ENCODE data around the gene RPS26. TPM values are rescaled to one million over a fixed set of nuclear protein-coding genes. Genes with fewer than 3 reads are reported as not detected.

The RPS26 gene
- total and polyA plus RNA-seq, 2 of the 13 experiments (the other 11 are each of a cell fraction or from before 2014, with no cell fraction given): 150 to 421 TPM

GRCh38 chr12:56078931-56079722 is 37.4 kb downstream of the RPS26 start (continued):
- no peak for TF ChIP-seq MBD4 (IDR thresholded peaks at IDR 0.05; ENCODE audit: borderline replicate concordance, low read length)
- no peak; the same call in 1 of the 2 replicates for TF ChIP-seq ZNF503 (CRISPR knock-in tag; IDR thresholded peaks at IDR 0.05)
- TF ChIP-seq RARA (CRISPR knock-in tag; IDR thresholded peaks at IDR 0.05): 0 out of 2 replicates have a peak, but pooled peaks have one; percentile 11
- 0 out of 2 replicates have a peak, but pooled peaks have one; percentile 36 for TF ChIP-seq ZNF335 (CRISPR knock-in tag; IDR thresholded peaks at IDR 0.05)
- peak; percentile 16; the same call in 1 of the 2 replicates for TF ChIP-seq ZMAT3 (CRISPR knock-in tag; conservative IDR thresholded peaks at IDR 0.05)
- no peak; the same call in 1 of the 2 replicates for TF ChIP-seq DR1 (CRISPR knock-in tag; IDR thresholded peaks at IDR 0.05)
- peak; percentile 61; the same call in 1 of the 2 replicates for TF ChIP-seq MTF2 (CRISPR knock-in tag; IDR thresholded peaks at IDR 0.05; ENCODE audit: borderline replicate concordance)
- no peak for TF ChIP-seq ZNF234 (CRISPR knock-in tag; conservative IDR thresholded peaks at IDR 0.05)
- TF ChIP-seq ZNF780A (CRISPR knock-in tag; IDR thresholded peaks at IDR 0.05): no peak
- no peak for TF ChIP-seq MAX (IDR thresholded peaks at IDR 0.05)
- TF ChIP-seq HOXD1 (CRISPR knock-in tag; IDR thresholded peaks at IDR 0.05): 0 out of 2 replicates have a peak, but pooled peaks have one; percentile 51
- TF ChIP-seq TMF1 (CRISPR knock-in tag; IDR thresholded peaks at IDR 0.05; ENCODE audit: low read depth): no peak
- peak; percentile 52; the same call in 1 of the 2 replicates for TF ChIP-seq MYPOP (CRISPR knock-in tag; IDR thresholded peaks at IDR 0.05)
- TF ChIP-seq SOX6 (IDR thresholded peaks at IDR 0.05): no peak
- TF ChIP-seq SOX6 (CRISPR knock-in tag; IDR thresholded peaks at IDR 0.05): peak; percentile 62
- TF ChIP-seq TBL1XR1 (IDR thresholded peaks at IDR 0.05; ENCODE audit: borderline replicate concordance, low read length, partially characterized antibody): no peak
- TF ChIP-seq ERF (CRISPR knock-in tag; IDR thresholded peaks at IDR 0.05): no peak; the same call in 1 of the 2 replicates
- no peak for TF ChIP-seq IRX3 (CRISPR knock-in tag; IDR thresholded peaks at IDR 0.05; ENCODE audit: borderline replicate concordance, low read depth)
- TF ChIP-seq PHF21A (CRISPR knock-in tag; IDR thresholded peaks at IDR 0.05): peak; percentile 41
- TF ChIP-seq POLR2A (IDR thresholded peaks at IDR 0.05; ENCODE audit: insufficient read depth in 1 of 2, low read depth in 2 of 2, low read length in 2 of 2): peak; percentile 67 to 73; a peak in 3 of 4 replicates
- TF ChIP-seq ZNF530 (CRISPR knock-in tag; IDR thresholded peaks at IDR 0.05; ENCODE audit: low read depth): no peak; the same call in 1 of the 2 replicates
- no peak; the same call in 1 of the 2 replicates for TF ChIP-seq ZNF317 (CRISPR knock-in tag; IDR thresholded peaks at IDR 0.05)
- TF ChIP-seq SIN3B (IDR thresholded peaks at IDR 0.05; ENCODE audit: low read length): 0 out of 2 replicates have a peak, but pooled peaks have one; percentile 39
- TF ChIP-seq ZNF446 (CRISPR knock-in tag; IDR thresholded peaks at IDR 0.05): no peak
- TF ChIP-seq GABPA (IDR thresholded peaks at IDR 0.05; ENCODE audit: low read depth, low read length): no peak
- TF ChIP-seq GABPA (CRISPR knock-in tag; IDR thresholded peaks at IDR 0.05; ENCODE audit: low read depth): peak; percentile 46; the same call in 1 of the 2 replicates
- TF ChIP-seq PRDM4 (CRISPR knock-in tag; IDR thresholded peaks at IDR 0.05; ENCODE audit: borderline replicate concordance): no peak
